GM11168 (cell line): Measurements from ENCODE around the gene SHANK2.

Experiments used
- in situ Hi-C: fragments of 300-500 bp; cut with MboI; formaldehyde crosslinking; loops from one replicate; pipeline ENCODE4 v1.12.0; 2022; ENCODE audit warnings: low sequenced_read_pairs; ENCODE audit not compliant: unreplicated experiment

The SHANK2 gene

DNA sequence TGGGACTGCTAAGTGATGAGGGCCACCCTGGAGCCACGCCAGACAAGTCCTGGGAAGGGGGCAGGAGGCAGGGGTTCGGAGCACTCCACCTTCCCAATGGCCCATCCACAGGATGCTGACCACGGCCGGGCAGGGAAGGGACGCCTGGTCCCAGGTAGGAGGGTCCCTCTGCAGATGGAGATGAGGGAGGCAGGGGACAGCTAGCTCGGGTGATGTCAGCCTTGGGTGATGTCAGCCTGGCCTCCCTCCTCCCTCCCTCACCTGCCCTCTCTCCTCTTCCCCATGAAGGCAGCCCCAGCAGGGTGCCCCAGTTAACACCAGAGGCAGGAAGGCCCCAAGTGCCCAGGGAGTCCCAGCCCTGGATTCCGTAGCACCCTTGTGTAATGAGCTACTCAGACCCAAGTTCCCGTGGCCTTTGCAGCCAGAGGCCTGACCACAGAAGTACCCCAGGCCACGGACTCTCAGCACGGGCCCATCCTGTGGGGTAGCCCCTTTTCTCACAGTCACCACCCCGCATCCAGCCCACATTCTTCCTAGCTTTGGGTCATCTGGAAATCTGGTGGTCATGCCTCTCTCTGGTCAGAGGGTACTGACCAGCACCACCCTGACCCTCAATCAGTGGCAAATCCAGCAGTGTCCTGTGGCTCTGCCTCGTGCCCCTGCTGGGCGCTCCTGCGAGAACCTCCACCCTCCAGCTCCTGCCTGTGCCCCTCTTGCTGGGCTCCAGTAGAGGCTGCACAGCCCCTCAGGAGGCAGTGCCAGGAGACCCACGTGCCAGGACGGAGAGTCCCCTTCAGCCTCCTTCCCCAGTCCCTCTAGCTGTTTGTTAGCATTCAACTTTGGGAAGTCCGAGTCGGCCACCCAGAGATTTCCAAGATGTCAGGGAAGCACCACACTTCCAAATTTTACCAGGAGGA is 47.4 kb downstream of the SHANK2 start:
- in situ Hi-C loops, result no loop called here

DNA sequence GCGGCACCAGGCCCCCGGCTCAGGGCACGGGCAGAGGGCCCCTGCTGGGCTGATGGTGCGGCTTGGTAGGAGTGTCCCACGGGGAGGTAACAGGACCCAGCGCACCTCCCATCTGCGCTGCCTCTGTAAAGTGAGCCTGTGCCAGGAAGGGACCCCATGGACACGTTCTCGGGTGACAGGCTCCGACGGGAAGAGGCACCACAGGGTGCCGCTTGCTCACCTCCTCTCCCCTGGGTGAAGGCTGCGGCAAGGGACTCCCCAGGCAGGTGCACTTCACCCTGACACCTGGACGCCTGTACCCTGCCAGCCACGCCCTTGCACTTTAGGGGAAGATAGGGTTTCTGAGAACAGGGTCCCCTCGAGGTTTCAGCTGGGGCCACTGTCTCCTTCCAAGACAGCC is 48.1 kb downstream of the SHANK2 start:
- in situ Hi-C loops, result no loop called here

DNA sequence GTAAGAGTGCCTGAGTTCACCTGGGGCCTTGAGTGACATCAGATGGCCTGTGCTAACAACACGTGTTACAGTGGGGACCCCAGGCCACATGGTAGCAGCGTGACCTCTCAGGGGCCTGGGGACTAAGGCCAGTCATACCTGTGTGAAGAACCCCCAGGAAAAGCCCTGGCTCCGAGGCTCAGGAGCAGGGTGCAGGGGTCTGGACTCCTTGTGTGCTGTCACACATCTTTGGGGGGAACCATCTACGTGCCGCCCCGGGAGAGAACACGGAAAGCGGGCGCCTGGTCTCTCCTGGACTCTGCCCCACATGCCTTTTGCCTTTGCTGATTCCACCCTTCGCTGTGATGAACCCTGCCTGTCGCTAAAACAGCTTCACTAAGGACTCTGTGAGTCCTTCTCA is 48.7 kb downstream of the SHANK2 start:
- in situ Hi-C loops, result no loop called here

DNA sequence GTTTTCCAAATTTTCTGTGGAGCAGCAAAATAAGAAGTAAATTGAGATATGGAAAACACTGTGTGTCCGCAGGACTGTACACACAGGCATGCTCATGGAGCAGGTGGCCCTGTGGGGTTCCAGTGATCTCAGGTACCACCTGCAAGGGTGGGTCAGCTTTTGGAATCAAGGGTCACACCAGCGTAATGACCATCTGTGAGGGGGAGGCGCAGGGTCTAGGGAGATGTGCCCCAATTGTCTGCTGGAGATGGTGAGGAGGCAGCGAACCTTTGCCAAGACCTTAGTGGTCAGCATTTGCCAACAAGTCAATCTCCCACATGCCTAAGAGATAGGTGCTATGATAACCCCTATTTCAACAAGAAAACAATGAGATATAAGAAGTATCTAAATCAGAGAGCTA is 49.4 kb downstream of the SHANK2 start:
- in situ Hi-C loops, result no loop called here

DNA sequence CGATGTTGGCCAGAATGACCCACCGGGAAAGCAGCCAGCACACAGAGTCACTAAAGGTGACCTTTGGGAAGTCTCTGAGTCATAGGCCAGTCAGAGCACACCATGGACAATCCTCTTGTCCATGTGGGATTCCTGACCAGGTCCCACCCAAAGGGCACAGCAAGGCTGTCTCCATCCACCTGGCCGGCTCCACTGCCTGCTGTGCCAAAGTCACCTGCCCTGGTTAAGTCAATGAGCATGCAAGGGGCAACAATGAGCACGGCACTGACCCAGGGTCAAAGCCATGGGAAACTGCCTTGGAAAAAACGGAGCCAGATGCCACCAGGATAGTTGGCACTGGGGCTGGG is 49.8 kb downstream of the SHANK2 start:
- in situ Hi-C loops, result no loop called here
